GM12878 (cell line): Measurements from ENCODE around the gene PRDM16. TPM values are rescaled to one million over a fixed set of nuclear protein-coding genes. Genes with fewer than 3 reads are reported as not detected.

Experiments used
- ATAC-seq: fragments of 200-7000 bp; cut with Tn5 transposase; 3 replicates; pipeline ENCODE4 v1.9.1; 2020; ENCODE audit warnings: mild to moderate bottlenecking, moderate library complexity
- BruUV-seq: library from RNA; stranded (reverse); fragments of 400-500 nt; replicated peaks from 2 replicates; lab custom pipeline; 2021; lab: Mats Ljungman, UMichigan
- CTCF ChIA-PET: fragments of 300-600 bp; sonication (Branson Sonifier 250); formaldehyde crosslinking; extraction: SDS; loops from one replicate; lab custom pipeline; 2021; ENCODE audit warnings: inconsistent platforms; lab: Yijun Ruan, JAX
- POLR2A ChIA-PET: fragments of 350-600 bp; formaldehyde crosslinking; extraction: SDS; loops from one replicate; lab custom pipeline; 2021; ENCODE audit warnings: inconsistent platforms; lab: Charles Lee
- RAD21 ChIA-PET: fragments of 300-600 bp; sonication (Branson Sonifier 250); formaldehyde crosslinking; loops from one replicate; lab custom pipeline; 2023; ENCODE audit warnings: antibody characterized with exemption; ENCODE audit not compliant: unreplicated experiment; lab: Charles Lee
- SMC1A ChIA-PET: fragments of 300-600 bp; sonication (Branson Sonifier 250); formaldehyde crosslinking; loops from one replicate; lab custom pipeline; 2023; ENCODE audit not compliant: unreplicated experiment, uncharacterized antibody; lab: Charles Lee
- DNase-seq: peaks from one replicate; pipeline ENCODE4 v3.0.0-alpha.2; 2011; ENCODE audit warnings: low read depth, low spot score
- FAIRE-seq: peaks from 3 replicates; lab custom pipeline; 2011; peaks lifted over from hg19 to GRCh38; lab: Jason Lieb, UNC
- H2AFZ ChIP-seq: 2 replicates; pipeline ENCODE4 v1.6.0; 2011; ENCODE audit warnings: low read depth, low read length, control low read depth; ENCODE audit not compliant: control insufficient read depth
- H3K27ac ChIP-seq: 2 replicates; pipeline ENCODE4 v1.5.1; 2011; ENCODE audit warnings: control low read depth; ENCODE audit not compliant: control insufficient read depth, insufficient read depth
- H3K27me3 ChIP-seq, 2 experiments: replicated peaks in 1 of 2; 2 replicates each; pipeline versions ENCODE4 v1.6.0 to v1.6.1; 2011; ENCODE audit warnings: low read length in 1 of 2; ENCODE audit not compliant: control insufficient read depth in 2 of 2, insufficient read depth in 2 of 2
- H3K36me3 ChIP-seq, 2 experiments: 2 replicates each; pipeline ENCODE4 v1.5.1; 2011; ENCODE audit warnings: low read length in 1 of 2; ENCODE audit not compliant: control insufficient read depth in 2 of 2, insufficient read depth in 2 of 2
- H3K4me1 ChIP-seq: 2 replicates; pipeline ENCODE4 v1.6.1; 2011; ENCODE audit warnings: mild to moderate bottlenecking, low read length, moderate library complexity, mixed read lengths; ENCODE audit not compliant: control insufficient read depth, insufficient read depth
- H3K4me2 ChIP-seq: 2 replicates; pipeline ENCODE4 v1.6.0; 2011; ENCODE audit warnings: control low read depth; ENCODE audit not compliant: control insufficient read depth, insufficient read depth
- H3K4me3 ChIP-seq: fragments of 200-600 bp; sonication (generic); 2 replicates; pipeline ENCODE4 v1.5.1; 2016
- H3K79me2 ChIP-seq: 2 replicates; pipeline ENCODE4 v1.6.0; 2011; ENCODE audit warnings: low read length; ENCODE audit not compliant: control insufficient read depth, insufficient read depth
- H3K9ac ChIP-seq: 2 replicates; pipeline ENCODE4 v1.8.0; 2011; ENCODE audit warnings: low read length, control low read depth, mixed read lengths; ENCODE audit not compliant: control insufficient read depth, insufficient read depth
- H3K9me3 ChIP-seq: replicated peaks from 3 replicates; pipeline ENCODE4 v1.5.1; 2011; ENCODE audit warnings: mild to moderate bottlenecking, low read length; ENCODE audit not compliant: control insufficient read depth, insufficient read depth
- H4K20me1 ChIP-seq: 2 replicates; pipeline ENCODE4 v1.6.0; 2011; ENCODE audit not compliant: control insufficient read depth, insufficient read depth
- GABPA ChIP-seq: IDR thresholded peaks from 2 replicates; pipeline ENCODE4 v1.6.1; 2014; ENCODE audit warnings: antibody characterized with exemption, low read depth, mild to moderate bottlenecking, inconsistent platforms
- MYB ChIP-seq: fragments of 150-350 bp; IDR thresholded peaks from 2 replicates; pipeline ENCODE4 v1.6.1; 2014; ENCODE audit warnings: mild to moderate bottlenecking, low read depth, low read length, borderline replicate concordance
- NFIC ChIP-seq: IDR thresholded peaks from 2 replicates; pipeline ENCODE4 v1.6.1; 2012; ENCODE audit warnings: low read depth, mild to moderate bottlenecking, inconsistent platforms, low read length, moderate library complexity
- SRF ChIP-seq, 2 experiments: IDR thresholded peaks; 2 replicates each; pipeline ENCODE4 v1.6.1; 2011; ENCODE audit warnings: low read depth in 2 of 2, low read length in 2 of 2, mild to moderate bottlenecking in 1 of 2, moderate library complexity in 1 of 2
- TCF3 ChIP-seq: IDR thresholded peaks from 2 replicates; pipeline ENCODE4 v1.6.1; 2012; ENCODE audit warnings: low read depth, mild to moderate bottlenecking, low read length, borderline replicate concordance; ENCODE audit not compliant: insufficient read depth
- YBX1 ChIP-seq: fragments of 450-650 bp; IDR thresholded peaks from 2 replicates; pipeline ENCODE4 v1.6.1; 2016; ENCODE audit warnings: antibody characterized with exemption
- ZNF217 ChIP-seq: fragments of 450-650 bp; IDR thresholded peaks from 2 replicates; pipeline ENCODE4 v1.6.1; 2017; ENCODE audit warnings: antibody characterized with exemption, mild to moderate bottlenecking
- ZNF274 ChIP-seq: IDR thresholded peaks from one replicate; pipeline ENCODE4 v1.8.0; 2011; ENCODE audit not compliant: insufficient read length, insufficient read depth
- ZNF384 ChIP-seq: IDR thresholded peaks from 2 replicates; pipeline ENCODE4 v1.6.1; 2012; ENCODE audit warnings: low read depth, mild to moderate bottlenecking, low read length, improper control_type of control experiment, borderline replicate concordance
- WGBS: methylation state at CpG from one replicate; pipeline ENCODE4 v1.1.6; 2016; ENCODE audit warnings: low lambda C conversion rate; ENCODE audit not compliant: insufficient replicate concordance, insufficient coverage; ENCODE audit errors: missing lambda C conversion rate; 5-methylcytosine and 5-hydroxymethylcytosine counted together
- in situ Hi-C: fragments of 300-500 bp; cut with MboI; formaldehyde crosslinking; loops from 9 replicates; pipeline ENCODE4 v1.14.3; 2018; ENCODE audit warnings: mixed read lengths
- intact Hi-C: fragments of 100-400 bp; cut with micrococcal nuclease; formaldehyde crosslinking; loops from one replicate; pipeline ENCODE4 v1.14.2; 2022; ENCODE audit not compliant: unreplicated experiment
- polyA plus RNA-seq, 11 experiments: library from polyadenylated mRNA; depleted of rRNA in 4 of 11; unstranded in 6 of 11; stranded (reverse) in 5 of 11; fragments of >200 nt; fragmentation: Nextera tagmentation in 4 of 11; fragmentation: Illumina TruSeq in 1 of 11; extraction: Ambion mirVana in 4 of 11; extraction: Trizol in 1 of 11; gene quantifications; 1 replicate in 1 of 11; 2 replicates in 10 of 11; pipeline versions ENCODE4 v1.2.1 to v1.2.3, GENCODE V29; 2011 to 2016; ENCODE audit warnings: inconsistent platforms in 2 of 11, missing spikeins in 2 of 11, low read depth in 1 of 11
- total RNA-seq, 4 experiments: library from RNA; depleted of rRNA in 3 of 4; stranded (reverse); fragments of >200 nt in 3 of 4; fragmentation: Illumina TruSeq in 1 of 4; extraction: Trizol in 1 of 4; gene quantifications; 2 replicates each; pipeline versions ENCODE4 v1.2.1 to v1.2.3, GENCODE V29; 2013 to 2021

Gene PRDM16
- total and polyA plus RNA-seq, 10 of the 15 experiments (the other 5 are each of a cell fraction or from before 2014, with no cell fraction given), result 0.03 TPM; not detected in 9

DNA sequence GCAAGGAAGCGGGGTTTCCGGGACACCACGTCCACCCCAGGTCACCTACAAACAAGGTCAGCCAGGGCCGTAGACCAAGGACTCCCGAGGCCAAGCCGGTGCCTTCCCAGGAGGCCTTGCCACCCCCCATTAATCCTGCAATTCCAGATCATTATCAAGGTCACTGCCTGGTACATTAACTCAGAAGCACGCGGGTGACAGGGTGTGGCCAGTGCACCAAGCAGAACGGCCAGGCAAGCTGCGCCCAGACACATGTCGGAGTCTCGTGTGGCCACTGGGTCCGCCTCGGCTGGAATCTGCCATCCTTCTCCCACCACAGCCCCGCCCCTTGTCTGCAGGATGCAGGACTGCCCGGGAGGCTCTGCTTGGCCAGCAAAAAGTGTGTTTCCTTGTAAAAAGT is 144.7 kb downstream of the PRDM16 start:
- H3K9me3 ChIP-seq, result no peaks in the 10 kb centered on the region
- ChIA-PET POLR2A (no interaction called here), CTCF (no interaction called here), RAD21 (no interaction called here)
- BruUV-seq, result no TSS peak
- DNase-seq, result no peak
- no peak overlapping the region for H3K9ac ChIP-seq
- intact Hi-C loops, result no loop called here
- no peaks in the 10 kb centered on the region for H3K79me2 ChIP-seq
- WGBS, result 27% methylated on average over 16 of the region's 16 CpGs
- TF ChIP-seq TCF3, result no peak
- TF ChIP-seq YBX1, result no peak
- no peak for TF ChIP-seq GABPA
- TF ChIP-seq ZNF384, result no peak
- no peak for TF ChIP-seq NFIC
- TF ChIP-seq SRF (IDR thresholded peaks at IDR 0.05; ENCODE audit: low read depth in 2 of 2, low read length in 2 of 2), result no peak
- TF ChIP-seq MYB, result no peak
- TF ChIP-seq, all 136 proteins: peak for 0
- H3K4me3 ChIP-seq, result no peak overlapping the region
- FAIRE-seq (no peak), ATAC-seq (no peak)
- no peak overlapping the region for H3K27ac ChIP-seq
- H3K36me3 ChIP-seq, result no peaks in the 10 kb centered on the region
- in situ Hi-C loops, result no loop called here
- H3K27me3 ChIP-seq, result no peaks in the 10 kb centered on the region
- no peaks in the 10 kb centered on the region for H3K4me1 ChIP-seq
- H4K20me1 ChIP-seq, result no peaks in the 10 kb centered on the region; the same call in 1 of the 2 replicates
- SMC1A ChIA-PET, result no interaction called here
- H2AFZ ChIP-seq, result no peak overlapping the region
- no peak overlapping the region for H3K4me2 ChIP-seq

DNA sequence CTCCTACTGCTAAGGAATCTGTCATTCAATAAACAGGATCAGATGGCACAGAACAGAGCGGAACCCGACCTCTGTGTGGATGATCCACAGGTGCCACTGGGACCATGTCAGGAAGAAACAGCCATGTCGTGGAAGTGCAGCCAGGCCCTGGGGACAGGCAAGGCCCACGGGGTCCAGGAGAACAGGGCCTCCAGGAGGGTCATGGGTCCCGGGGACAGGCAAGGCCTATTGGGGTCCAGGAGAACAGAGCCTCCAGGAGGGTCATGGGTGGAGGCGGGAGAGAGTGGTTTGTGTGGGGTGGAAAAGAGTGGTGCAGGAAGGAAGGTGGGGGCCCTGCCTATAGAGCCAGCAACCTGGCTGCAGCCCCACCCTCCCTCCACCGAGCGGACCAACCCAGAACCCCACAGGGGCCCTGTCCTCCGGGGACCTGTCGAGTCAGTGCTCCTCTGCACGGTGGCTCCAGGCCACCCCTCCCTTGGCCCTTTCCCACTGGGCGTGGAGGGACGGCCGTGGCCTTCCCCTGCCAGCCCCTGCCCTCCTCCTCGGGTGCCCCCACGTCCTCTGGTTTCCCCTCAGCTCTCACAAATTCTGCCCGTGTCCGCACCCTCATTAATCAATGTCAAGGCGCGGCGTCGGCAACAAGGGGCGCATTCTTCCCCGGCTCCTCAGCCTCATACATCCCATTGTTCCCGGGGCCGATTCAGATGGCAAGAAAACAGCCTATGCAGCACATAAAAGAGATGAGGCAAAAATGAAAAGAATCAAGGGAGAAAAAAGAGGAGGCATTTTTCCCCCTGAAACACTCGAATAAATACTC is 146.4 kb downstream of the PRDM16 start:
- no peak overlapping the region for H2AFZ ChIP-seq
- SMC1A ChIA-PET, result no interaction called here
- WGBS, result 33% methylated on average over 25 of the region's 27 CpGs
- FAIRE-seq, result no peak
- in situ Hi-C loops (no loop called here), intact Hi-C loops (no loop called here)
- no peaks in the 10 kb centered on the region for H3K36me3 ChIP-seq
- CTCF ChIA-PET, result no interaction called here
- no peak overlapping the region for H3K4me3 ChIP-seq
- RAD21 ChIA-PET, result no interaction called here
- H3K4me1 ChIP-seq, result no peaks in the 10 kb centered on the region
- H4K20me1 ChIP-seq, result peaks cover under 1% of the 10 kb centered on the region; the same call in 1 of the 2 replicates
- TF ChIP-seq ZNF217 (no peak), NFIC (no peak), ZNF274 (no peak)
- POLR2A ChIA-PET, result no interaction called here
- H3K79me2 ChIP-seq, result no peaks in the 10 kb centered on the region
- no TSS peak for BruUV-seq
- no peak overlapping the region for H3K4me2 ChIP-seq
- ATAC-seq, result no peak
- H3K9me3 ChIP-seq, result no peaks in the 10 kb centered on the region
- H3K9ac ChIP-seq, result no peak overlapping the region
- DNase-seq, result no peak
- no peaks in the 10 kb centered on the region for H3K27me3 ChIP-seq
- no peak overlapping the region for H3K27ac ChIP-seq
